HepG2 (cell line): ENCODE measurements around the gene DLX1. TPM values are rescaled to one million over a fixed set of nuclear protein-coding genes. Genes with fewer than 3 reads are reported as not detected.
A peak's percentile ranks its signal among the peaks of the same experiment; 100 is the strongest.

Source experiments
- ATAC-seq: fragments of 200-7000 bp; cut with Tn5 transposase; 3 replicates; pipeline ENCODE4 v1.9.1; 2020; ENCODE audit warnings: mild to moderate bottlenecking, moderate library complexity
- BruUV-seq: library from RNA; stranded (reverse); fragments of 400-500 nt; replicated peaks from 2 replicates; lab custom pipeline; 2021; lab: Mats Ljungman, UMichigan
- CTCF ChIA-PET: fragments of 300-600 bp; formaldehyde crosslinking; extraction: SDS; loops from one replicate; lab custom pipeline; 2021; ENCODE audit warnings: low total read pairs, inconsistent platforms, low intra/inter-chr PET ratio; lab: Yijun Ruan, JAX
- POLR2A ChIA-PET: fragments of 350-600 bp; sonication (Branson Sonifier 250); formaldehyde crosslinking; loops from one replicate; lab custom pipeline; 2020; ENCODE audit warnings: antibody characterized with exemption, inconsistent platforms; lab: Yijun Ruan, JAX
- DNase-seq: peaks from one replicate; pipeline ENCODE4 v3.0.0-alpha.2; 2015; ENCODE audit warnings: low spot score
- FAIRE-seq: peaks from 3 replicates; lab custom pipeline; 2011; peaks lifted over from hg19 to GRCh38; lab: Jason Lieb, UNC
- H2AFZ ChIP-seq: one replicate; pipeline ENCODE4 v1.6.1; 2011; ENCODE audit warnings: low read length, inconsistent platforms
- H3K27ac ChIP-seq: fragments of 300-600 bp; 3 replicates; pipeline ENCODE4 v1.8.0; 2011; ENCODE audit warnings: mixed run types, mild to moderate bottlenecking, mixed read lengths, low read length, inconsistent platforms; ENCODE audit not compliant: insufficient read depth; ENCODE audit errors: extremely low read length
- H3K27me3 ChIP-seq, 2 experiments: fragments of 200-600 bp in 1 of 2; 2 replicates in 1 of 2; 3 replicates in 1 of 2; pipeline versions ENCODE4 v1.6.0 to v1.8.0; 2011; ENCODE audit warnings: low read length in 2 of 2, mild to moderate bottlenecking in 2 of 2, moderate library complexity in 2 of 2, inconsistent platforms in 1 of 2; ENCODE audit not compliant: insufficient read depth in 2 of 2, control insufficient read depth in 1 of 2
- H3K36me3 ChIP-seq, 2 experiments: fragments of 200-600 bp in 1 of 2; replicated peaks in 1 of 2; 2 replicates in 1 of 2; 3 replicates in 1 of 2; pipeline versions ENCODE4 v1.5.1 to v1.8.0; 2011; ENCODE audit warnings: low read length in 2 of 2, inconsistent platforms in 1 of 2; ENCODE audit not compliant: insufficient read depth in 2 of 2, control insufficient read depth in 1 of 2
- H3K4me1 ChIP-seq: 2 replicates; pipeline ENCODE4 v1.5.1; 2012; ENCODE audit warnings: low read length, inconsistent platforms; ENCODE audit not compliant: insufficient read depth
- H3K4me2 ChIP-seq: 2 replicates; pipeline ENCODE4 v1.6.0; 2011; ENCODE audit warnings: low read depth, low read length, inconsistent platforms
- H3K4me3 ChIP-seq, 3 experiments: fragments of 200-600 bp in 1 of 3; sonication (generic), shearing (Covaris generic) in 1 of 3; replicated peaks in 1 of 3; 2 replicates each; pipeline ENCODE4 v1.5.1; 2011 to 2016; ENCODE audit warnings: low read length in 3 of 3, inconsistent platforms in 2 of 3, low read depth in 2 of 3, mild to moderate bottlenecking in 2 of 3, control low read depth in 1 of 3, mixed read lengths in 1 of 3; ENCODE audit not compliant: insufficient read depth in 1 of 3
- H3K79me2 ChIP-seq: one replicate; pipeline ENCODE4 v1.6.1; 2011; ENCODE audit warnings: low read length, inconsistent platforms; ENCODE audit not compliant: insufficient read depth
- H3K9ac ChIP-seq: 2 replicates; pipeline ENCODE4 v1.6.0; 2011; ENCODE audit warnings: mild to moderate bottlenecking, low read depth, low read length, inconsistent platforms; ENCODE audit not compliant: insufficient read depth
- H3K9me3 ChIP-seq: 2 replicates; pipeline ENCODE4 v1.5.1; 2012; ENCODE audit warnings: mild to moderate bottlenecking, low read length
- H4K20me1 ChIP-seq: 2 replicates; pipeline ENCODE4 v1.6.0; 2011; ENCODE audit warnings: inconsistent platforms, mild to moderate bottlenecking, low read length, moderate library complexity; ENCODE audit not compliant: insufficient read depth
- BCL6 ChIP-seq: IDR thresholded peaks from 2 replicates; pipeline ENCODE4 v1.6.1; 2016; ENCODE audit warnings: missing genetic modification reagents, missing compliant biosample characterization
- CBX2 ChIP-seq, 2 experiments: fragments of 200-600 bp in 1 of 2; sonication (generic); formaldehyde crosslinking in 1 of 2; IDR thresholded peaks; 2 replicates each; pipeline versions ENCODE4 v1.7.0 to v1.8.1; 2018 to 2022; ENCODE audit warnings: low read depth in 2 of 2, low read length in 1 of 2, mild to moderate bottlenecking in 1 of 2, missing genetic modification reagents in 1 of 2
- RBFOX2 ChIP-seq: fragments of 200-400 bp; formaldehyde crosslinking; IDR thresholded peaks from 2 replicates; pipeline ENCODE4 v1.6.1; 2017; ENCODE audit warnings: low read depth, mild to moderate bottlenecking, low read length
- SPEN ChIP-seq: sonication (generic); formaldehyde crosslinking; IDR thresholded peaks from 2 replicates; pipeline ENCODE4 v1.5.1; 2020; ENCODE audit warnings: low read depth, mild to moderate bottlenecking, missing genetic modification reagents
- TBX2 ChIP-seq: sonication (generic); formaldehyde crosslinking; IDR thresholded peaks from 2 replicates; pipeline ENCODE4 v1.5.0; 2020; ENCODE audit warnings: missing genetic modification reagents, mild to moderate bottlenecking, borderline replicate concordance
- ZNF101 ChIP-seq: sonication (generic); formaldehyde crosslinking; IDR thresholded peaks from 2 replicates; pipeline ENCODE4 v1.4.0; 2020; ENCODE audit warnings: mild to moderate bottlenecking, low read depth, missing genetic modification reagents, borderline replicate concordance
- ZNF687 ChIP-seq: sonication (generic); formaldehyde crosslinking; IDR thresholded peaks from 2 replicates; pipeline ENCODE4 v1.5.1; 2020; ENCODE audit warnings: mild to moderate bottlenecking, missing genetic modification reagents, moderate library complexity
- ZNF75D ChIP-seq: sonication (generic); formaldehyde crosslinking; IDR thresholded peaks from 2 replicates; pipeline ENCODE4 v1.8.1; 2023; ENCODE audit warnings: missing genetic modification reagents, mild to moderate bottlenecking, borderline replicate concordance
- ZNF800 ChIP-seq: sonication (generic); formaldehyde crosslinking; IDR thresholded peaks from 2 replicates; pipeline ENCODE4 v1.4.0; 2020; ENCODE audit warnings: missing genetic modification reagents
- WGBS: methylation state at CpG from one replicate; pipeline ENCODE4 v1.1.6; 2017; ENCODE audit warnings: low lambda C conversion rate; 5-methylcytosine and 5-hydroxymethylcytosine counted together
- in situ Hi-C: cut with HindIII; loops from 2 replicates; pipeline ENCODE4 v1.10.0; 2017; ENCODE audit warnings: low pct_unique_long_range_greater_than_20kb; ENCODE audit not compliant: extremely low pct_ligation_motif_present
- intact Hi-C: fragments of 100-400 bp; cut with micrococcal nuclease; formaldehyde crosslinking; loops from one replicate; pipeline ENCODE4 v1.10.0; 2022; ENCODE audit not compliant: unreplicated experiment
- polyA plus RNA-seq, 8 experiments: library from polyadenylated mRNA; depleted of rRNA in 3 of 8; stranded (reverse) in 7 of 8; unstranded in 1 of 8; fragments of >200 nt; fragmentation: Illumina TruSeq in 4 of 8; extraction: Trizol in 4 of 8; gene quantifications; 2 replicates each; pipeline versions ENCODE4 v1.2.1 to v1.2.3, GENCODE V29; 2011 to 2016; ENCODE audit warnings: low read depth in 4 of 8, missing spikeins in 1 of 8, mixed read lengths in 1 of 8; ENCODE audit not compliant: insufficient read depth in 1 of 8
- total RNA-seq, 5 experiments: library from RNA; depleted of rRNA; stranded (reverse); fragments of >200 nt; fragmentation: Illumina TruSeq; extraction: Trizol; gene quantifications; 2 replicates each; pipeline ENCODE4 v1.2.3, GENCODE V29; 2016; ENCODE audit warnings: low read depth in 1 of 5
- TF ChIP-seq, protein P1 (sequence below): sonication (generic); formaldehyde crosslinking; IDR thresholded peaks from 2 replicates; pipeline ENCODE4 v1.4.0; 2020; ENCODE audit warnings: missing genetic modification reagents

The DLX1 gene
- total and polyA plus RNA-seq, 2 of the 13 experiments (the other 11 are each of a cell fraction or from before 2014, with no cell fraction given), result 0.18 to 0.86 TPM

DNA sequence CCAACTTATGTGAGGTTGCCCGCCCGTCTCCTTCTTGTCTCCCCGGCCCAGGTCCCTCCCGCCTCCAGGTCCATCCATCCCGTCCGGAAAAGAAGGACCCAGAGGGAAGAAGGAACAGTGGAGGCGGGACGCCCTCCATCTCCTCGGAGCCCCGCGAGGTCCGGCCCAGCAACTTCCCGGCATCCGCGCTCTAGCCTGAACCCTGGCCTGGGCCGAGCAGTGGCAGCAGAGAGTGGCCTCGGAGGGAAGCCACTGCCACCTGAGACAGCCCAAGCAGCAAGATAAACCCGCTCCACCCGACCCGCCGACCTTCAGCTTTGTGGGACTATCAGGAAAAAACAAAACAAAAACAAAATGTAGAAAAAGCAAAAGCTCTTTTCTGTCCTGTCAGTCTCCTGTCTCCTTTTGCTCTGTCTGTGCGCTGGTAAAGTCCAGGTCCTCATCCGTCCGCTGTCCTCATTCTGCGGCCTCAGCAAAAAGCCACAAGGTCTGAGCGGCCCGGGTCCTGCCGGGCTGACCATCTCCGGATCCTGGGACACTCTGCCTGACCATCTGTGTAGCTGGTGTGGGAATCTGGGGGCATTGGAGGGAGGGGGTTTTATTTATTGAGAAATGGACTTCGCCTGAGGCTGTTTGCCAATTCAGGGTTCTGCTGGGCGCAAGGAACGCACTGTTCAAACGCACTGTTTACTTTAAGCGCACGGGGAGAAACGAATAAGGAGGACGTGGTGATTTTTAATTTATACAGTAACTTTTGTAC is 3.1 kb downstream of the DLX1 start:
- ATAC-seq (no peak), DNase-seq (no peak), FAIRE-seq (no peak)
- Histone ChIP-seq H3K9me3 (no peaks in the 10 kb centered on the region), H3K27ac (no peak overlapping the region), H3K36me3 (no peaks in the 10 kb centered on the region), H3K27me3 (peaks cover 17 to 94% of the 10 kb centered on the region in 2 experiments; a peak in 4 of 5 replicates), H3K79me2 (no peaks in the 10 kb centered on the region), H3K4me3 (no peak overlapping the region), H4K20me1 (peaks cover 5% of the 10 kb centered on the region; the same call in 1 of the 2 replicates), H3K4me2 (peak overlapping the region; percentile 21; the same call in 1 of the 2 replicates), H2AFZ (no peak overlapping the region), H3K4me1 (peaks cover 57% of the 10 kb centered on the region), H3K9ac (no peak overlapping the region)
- no TSS peak for BruUV-seq
- CTCF ChIA-PET, result no interaction called here
- POLR2A ChIA-PET, result interaction anchor here (0.9 to 1.4 kb wide), 2 partner anchors 11 to 15 kb away, joined by 4 read pairs; partner anchors contain the start of gene DLX2
- 44% methylated on average over 37 of the region's 37 CpGs for WGBS
- intact Hi-C loops, result loop anchor here (5.0 kb wide), 1 partner anchor 36 kb away; no protein-coding TSS in a partner anchor
- in situ Hi-C loops, result no loop called here
- 0 out of 2 replicates have a peak, but pooled peaks have one; percentile 16 for TF ChIP-seq TBX2 (CRISPR knock-in tag)
- peak; percentile 26; the same call in 1 of the 2 replicates for TF ChIP-seq ZNF687 (CRISPR knock-in tag)
- TF ChIP-seq SPEN (CRISPR knock-in tag), result no peak
- no peak for TF ChIP-seq ZNF101 (CRISPR knock-in tag)
- TF ChIP-seq, protein P1, sequence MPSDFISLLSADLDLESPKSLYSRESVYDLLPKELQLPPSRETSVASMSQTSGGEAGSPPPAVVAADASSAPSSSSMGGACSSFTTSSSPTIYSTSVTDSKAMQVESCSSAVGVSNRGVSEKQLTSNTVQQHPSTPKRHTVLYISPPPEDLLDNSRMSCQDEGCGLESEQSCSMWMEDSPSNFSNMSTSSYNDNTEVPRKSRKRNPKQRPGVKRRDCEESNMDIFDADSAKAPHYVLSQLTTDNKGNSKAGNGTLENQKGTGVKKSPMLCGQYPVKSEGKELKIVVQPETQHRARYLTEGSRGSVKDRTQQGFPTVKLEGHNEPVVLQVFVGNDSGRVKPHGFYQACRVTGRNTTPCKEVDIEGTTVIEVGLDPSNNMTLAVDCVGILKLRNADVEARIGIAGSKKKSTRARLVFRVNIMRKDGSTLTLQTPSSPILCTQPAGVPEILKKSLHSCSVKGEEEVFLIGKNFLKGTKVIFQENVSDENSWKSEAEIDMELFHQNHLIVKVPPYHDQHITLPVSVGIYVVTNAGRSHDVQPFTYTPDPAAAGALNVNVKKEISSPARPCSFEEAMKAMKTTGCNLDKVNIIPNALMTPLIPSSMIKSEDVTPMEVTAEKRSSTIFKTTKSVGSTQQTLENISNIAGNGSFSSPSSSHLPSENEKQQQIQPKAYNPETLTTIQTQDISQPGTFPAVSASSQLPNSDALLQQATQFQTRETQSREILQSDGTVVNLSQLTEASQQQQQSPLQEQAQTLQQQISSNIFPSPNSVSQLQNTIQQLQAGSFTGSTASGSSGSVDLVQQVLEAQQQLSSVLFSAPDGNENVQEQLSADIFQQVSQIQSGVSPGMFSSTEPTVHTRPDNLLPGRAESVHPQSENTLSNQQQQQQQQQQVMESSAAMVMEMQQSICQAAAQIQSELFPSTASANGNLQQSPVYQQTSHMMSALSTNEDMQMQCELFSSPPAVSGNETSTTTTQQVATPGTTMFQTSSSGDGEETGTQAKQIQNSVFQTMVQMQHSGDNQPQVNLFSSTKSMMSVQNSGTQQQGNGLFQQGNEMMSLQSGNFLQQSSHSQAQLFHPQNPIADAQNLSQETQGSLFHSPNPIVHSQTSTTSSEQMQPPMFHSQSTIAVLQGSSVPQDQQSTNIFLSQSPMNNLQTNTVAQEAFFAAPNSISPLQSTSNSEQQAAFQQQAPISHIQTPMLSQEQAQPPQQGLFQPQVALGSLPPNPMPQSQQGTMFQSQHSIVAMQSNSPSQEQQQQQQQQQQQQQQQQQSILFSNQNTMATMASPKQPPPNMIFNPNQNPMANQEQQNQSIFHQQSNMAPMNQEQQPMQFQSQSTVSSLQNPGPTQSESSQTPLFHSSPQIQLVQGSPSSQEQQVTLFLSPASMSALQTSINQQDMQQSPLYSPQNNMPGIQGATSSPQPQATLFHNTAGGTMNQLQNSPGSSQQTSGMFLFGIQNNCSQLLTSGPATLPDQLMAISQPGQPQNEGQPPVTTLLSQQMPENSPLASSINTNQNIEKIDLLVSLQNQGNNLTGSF (CRISPR knock-in tag), result no peak
- TF ChIP-seq ZNF75D (CRISPR knock-in tag), result no peak
- TF ChIP-seq BCL6 (CRISPR knock-in tag), result peak; percentile 32; the same call in 1 of the 2 replicates
- TF ChIP-seq ZNF800 (CRISPR knock-in tag), result 0 out of 2 replicates have a peak, but pooled peaks have one; percentile 56
- no peak for TF ChIP-seq CBX2 (IDR thresholded peaks at IDR 0.05; ENCODE audit: low read depth, low read length)
- TF ChIP-seq CBX2 (CRISPR knock-in tag; IDR thresholded peaks at IDR 0.05; ENCODE audit: low read depth), result peak; percentile 59; the same call in 1 of the 2 replicates
- no peak for TF ChIP-seq RBFOX2
